SH-SY5Y (cell line): Measurements from ENCODE around the gene ZNF19.

ENCODE experiments used
- GATA2 ChIP-seq: IDR thresholded peaks from 2 replicates; pipeline ENCODE4 v1.6.1; 2011; ENCODE audit warnings: mild to moderate bottlenecking, low read depth, low read length
- GATA3 ChIP-seq: IDR thresholded peaks from 2 replicates; pipeline ENCODE4 v1.6.1; 2011; ENCODE audit warnings: low read depth, mild to moderate bottlenecking, low read length, moderate library complexity

GRCh38 chr16:71436473-71436872 lies 52.7 kb downstream of the ZNF19 start:
- no peak for TF ChIP-seq GATA2
- TF ChIP-seq GATA3: no peak
